Measurements from ENCODE around the gene CD22.

Gene CD22

GRCh38 chr19:35295792-35296462 is 33.1 kb upstream of the CD22 start:
- no peak for DNase-seq (ENCODE audit: low spot score)

GRCh38 chr19:35296644-35297514 is 32.1 kb upstream of the CD22 start:
- no peak for DNase-seq (ENCODE audit: low spot score)

- no peak for DNase-seq (ENCODE audit: low spot score)
These were observed 31.5 kb upstream of the CD22 start for GRCh38 chr19:35297515-35297848.

- no peak for DNase-seq (ENCODE audit: low spot score)
These were observed 31.1 kb upstream of the CD22 start for GRCh38 chr19:35297922-35298321.

- no peak for DNase-seq (ENCODE audit: low spot score)
These were observed 30.4 kb upstream of the CD22 start for GRCh38 chr19:35298561-35298972.

GRCh38 chr19:35299523-35300338 is 29.3 kb upstream of the CD22 start:
- peak; percentile 79 for DNase-seq (ENCODE audit: low spot score)

GRCh38 chr19:35300339-35300649 is 28.7 kb upstream of the CD22 start:
- no peak for DNase-seq (ENCODE audit: low spot score)

- no peak for DNase-seq (ENCODE audit: low spot score)
These were observed 27.0 kb upstream of the CD22 start for GRCh38 chr19:35301961-35302360.

- no peak for DNase-seq (ENCODE audit: low spot score)
These were observed 26.5 kb upstream of the CD22 start for GRCh38 chr19:35302446-35302845.

GRCh38 chr19:35303357-35303915 is 25.6 kb upstream of the CD22 start:
- DNase-seq (ENCODE audit: low spot score), result no peak

- DNase-seq (ENCODE audit: low spot score), result no peak
These were observed 25.0 kb upstream of the CD22 start for GRCh38 chr19:35304036-35304435.

- DNase-seq (ENCODE audit: low spot score), result no peak
These were observed 23.8 kb upstream of the CD22 start for GRCh38 chr19:35305181-35305580.

- DNase-seq (ENCODE audit: low spot score), result no peak
These were observed 22.3 kb upstream of the CD22 start for GRCh38 chr19:35306473-35307246.

- no peak for DNase-seq (ENCODE audit: low spot score)
These were observed 21.1 kb upstream of the CD22 start for GRCh38 chr19:35307931-35308330.

GRCh38 chr19:35308910-35309309 is 20.1 kb upstream of the CD22 start:
- no peak for DNase-seq (ENCODE audit: low spot score)

GRCh38 chr19:35309481-35310279 is 19.3 kb upstream of the CD22 start:
- DNase-seq (ENCODE audit: low spot score), result no peak

GRCh38 chr19:35310331-35310730 is 18.7 kb upstream of the CD22 start:
- no peak for DNase-seq (ENCODE audit: low spot score)

GRCh38 chr19:35310811-35311465 is 18.0 kb upstream of the CD22 start:
- DNase-seq (ENCODE audit: low spot score), result no peak

GRCh38 chr19:35311901-35312665 is 16.9 kb upstream of the CD22 start:
- DNase-seq (ENCODE audit: low spot score), result no peak

- no peak for DNase-seq (ENCODE audit: low spot score)
These were observed 15.4 kb upstream of the CD22 start for GRCh38 chr19:35313587-35313986.
